Left renal pelvis (tissue), 4 donors: ENCODE results near the gene OLIG1. TPM values are rescaled to one million over a fixed set of nuclear protein-coding genes. Genes with fewer than 3 reads are reported as not detected.

Source experiments
- DNase-seq, 4 donors: peaks; one replicate each; pipeline ENCODE4 v3.0.0-alpha.2; 2013; ENCODE audit warnings: low read depth in 4 of 4, low spot score in 3 of 4
- polyA plus RNA-seq, 4 donors: library from polyadenylated mRNA; unstranded; fragments of 120-200 nt; gene quantifications; one replicate each; pipeline ENCODE4 v1.2.1, GENCODE V29; 2013; ENCODE audit not compliant: insufficient read length in 4 of 4

OLIG1 gene
- polyA plus RNA-seq, 4 donors, result 0.16 to 0.31 TPM; not detected in 2

GRCh38 chr21:33030633-33031032 is 39.3 kb upstream of the OLIG1 start:
- DNase-seq, result no peak

- DNase-seq, result no peak
Measured at GRCh38 chr21:33031152-33031911, 38.6 kb upstream of the OLIG1 start.

- no peak for DNase-seq
Measured at GRCh38 chr21:33032434-33033047, 37.4 kb upstream of the OLIG1 start.

GRCh38 chr21:33033094-33033951 is 36.6 kb upstream of the OLIG1 start:
- DNase-seq, result no peak

GRCh38 chr21:33033961-33034413 is 36.0 kb upstream of the OLIG1 start:
- no peak for DNase-seq

GRCh38 chr21:33035147-33035546 is 34.8 kb upstream of the OLIG1 start:
- no peak for DNase-seq

GRCh38 chr21:33036430-33037162 is 33.3 kb upstream of the OLIG1 start:
- no peak for DNase-seq

GRCh38 chr21:33037501-33037900 is 32.4 kb upstream of the OLIG1 start:
- DNase-seq, result no peak

- DNase-seq, result no peak
Measured at GRCh38 chr21:33039536-33039935, 30.4 kb upstream of the OLIG1 start.

- DNase-seq, result no peak
Measured at GRCh38 chr21:33040215-33040614, 29.7 kb upstream of the OLIG1 start.

GRCh38 chr21:33041981-33042380 is 28.0 kb upstream of the OLIG1 start:
- no peak for DNase-seq

- no peak for DNase-seq
Measured at GRCh38 chr21:33042812-33043211, 27.1 kb upstream of the OLIG1 start.

GRCh38 chr21:33046455-33046854 is 23.5 kb upstream of the OLIG1 start:
- DNase-seq, result no peak

GRCh38 chr21:33047231-33047630 is 22.7 kb upstream of the OLIG1 start:
- DNase-seq, result no peak

GRCh38 chr21:33051925-33052324 is 18.0 kb upstream of the OLIG1 start:
- DNase-seq, result no peak

- no peak for DNase-seq
Measured at GRCh38 chr21:33053951-33054350, 16.0 kb upstream of the OLIG1 start.

GRCh38 chr21:33055991-33056390 is 13.9 kb upstream of the OLIG1 start:
- no peak for DNase-seq

- DNase-seq, result no peak
Measured at GRCh38 chr21:33057385-33057940, 12.5 kb upstream of the OLIG1 start.

- DNase-seq, result no peak
Measured at GRCh38 chr21:33058527-33058926, 11.4 kb upstream of the OLIG1 start.

GRCh38 chr21:33058957-33059356 is 11.0 kb upstream of the OLIG1 start:
- no peak for DNase-seq
